ENCODE data around the gene SLC2A6.
"Not testable (repeated sequence)": the region's sequence is repeated elsewhere in the genome, so short reads cannot be mapped to it uniquely, and the experiment has no call there.

SLC2A6 gene

GRCh38 chr9:133460405-133461175, 18.3 kb downstream of the SLC2A6 start:
- no peak for DNase-seq (ENCODE audit: low read depth)

GRCh38 chr9:133459476-133460404, 19.2 kb downstream of the SLC2A6 start, which contains the start of gene CACFD1:
CACFD1 (plus strand) TSS chr9:133459978; CDS start chr9:133460067, 89 bp downstream.
- DNase-seq (ENCODE audit: low read depth): peak; percentile 87

- DNase-seq (ENCODE audit: low read depth): no peak
Observed at GRCh38 chr9:133458643-133459312, 20.1 kb downstream of the SLC2A6 start.

GRCh38 chr9:133457748-133458147, 21.2 kb downstream of the SLC2A6 start:
- no peak for DNase-seq (ENCODE audit: low read depth)

GRCh38 chr9:133457233-133457632, 21.7 kb downstream of the SLC2A6 start:
- no peak for DNase-seq (ENCODE audit: low read depth)

GRCh38 chr9:133456409-133456808, 22.5 kb downstream of the SLC2A6 start:
- DNase-seq (ENCODE audit: low read depth): no peak

GRCh38 chr9:133455936-133456335, 23.0 kb downstream of the SLC2A6 start:
- DNase-seq (ENCODE audit: low read depth): no peak

GRCh38 chr9:133454943-133455673, 23.8 kb downstream of the SLC2A6 start:
- DNase-seq (ENCODE audit: low read depth): no peak

GRCh38 chr9:133454325-133454724, 24.6 kb downstream of the SLC2A6 start:
- no peak for DNase-seq (ENCODE audit: low read depth)

DNA sequence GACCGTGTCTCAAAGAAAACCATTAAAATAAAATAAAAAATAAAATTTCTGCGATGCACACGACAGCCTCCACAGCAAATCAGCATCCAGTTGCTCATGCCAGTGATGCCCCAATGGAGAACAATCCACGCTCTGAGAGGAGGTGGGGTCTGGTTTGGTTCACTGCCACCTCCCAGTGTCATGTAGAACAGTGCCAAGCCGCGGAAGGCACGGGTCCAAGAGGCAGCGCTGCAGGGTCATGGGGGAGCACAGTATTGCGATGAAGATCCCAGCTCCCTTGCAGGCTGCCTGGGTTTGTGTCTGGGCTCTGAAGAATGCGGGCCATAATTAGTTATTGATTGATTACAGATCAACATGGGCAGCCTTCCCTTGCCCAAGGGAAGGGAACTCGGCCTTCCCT, 25.2 kb downstream of the SLC2A6 start:
- no peak for DNase-seq (ENCODE audit: low read depth)

DNA sequence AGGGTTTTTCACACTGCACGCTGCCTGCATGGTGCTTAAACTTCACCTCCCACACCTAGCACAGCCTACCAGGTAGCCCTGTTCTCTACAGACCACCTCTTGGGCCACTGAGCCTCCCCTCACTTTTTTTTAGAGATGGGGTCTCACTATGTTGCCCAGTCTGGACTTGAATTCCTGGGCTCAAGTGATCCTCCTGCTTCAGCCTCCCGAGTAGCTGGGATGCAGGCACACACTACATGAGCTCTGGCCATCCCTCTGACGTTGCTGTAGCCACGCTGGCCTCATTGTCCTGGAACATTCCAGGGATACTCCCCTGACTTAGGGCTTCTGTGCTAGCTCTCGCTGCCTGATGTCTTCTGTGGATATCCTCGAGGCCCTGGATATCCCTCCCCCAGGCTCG, 26.3 kb downstream of the SLC2A6 start:
- no peak for DNase-seq (ENCODE audit: low read depth)

- DNase-seq (ENCODE audit: low read depth): not testable (repeated sequence)
Observed at GRCh38 chr9:133451865-133452264, 27.0 kb downstream of the SLC2A6 start.

DNA sequence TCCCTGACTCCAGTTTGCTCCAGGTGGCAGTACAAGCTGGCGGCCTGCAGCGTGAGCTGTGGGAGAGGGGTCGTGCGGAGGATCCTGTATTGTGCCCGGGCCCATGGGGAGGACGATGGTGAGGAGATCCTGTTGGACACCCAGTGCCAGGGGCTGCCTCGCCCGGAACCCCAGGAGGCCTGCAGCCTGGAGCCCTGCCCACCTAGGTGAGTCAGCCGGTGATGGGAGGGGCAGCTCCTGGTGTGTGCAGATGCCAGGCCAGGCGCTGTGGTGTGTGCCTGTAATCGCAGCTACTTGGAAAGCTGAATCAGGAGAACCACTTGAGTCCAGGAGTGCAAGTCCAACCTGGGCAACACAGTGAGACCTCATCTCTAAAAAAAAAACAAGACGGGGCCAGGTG, 29.1 kb downstream of the SLC2A6 start:
- no peak for DNase-seq (ENCODE audit: low read depth)

DNA sequence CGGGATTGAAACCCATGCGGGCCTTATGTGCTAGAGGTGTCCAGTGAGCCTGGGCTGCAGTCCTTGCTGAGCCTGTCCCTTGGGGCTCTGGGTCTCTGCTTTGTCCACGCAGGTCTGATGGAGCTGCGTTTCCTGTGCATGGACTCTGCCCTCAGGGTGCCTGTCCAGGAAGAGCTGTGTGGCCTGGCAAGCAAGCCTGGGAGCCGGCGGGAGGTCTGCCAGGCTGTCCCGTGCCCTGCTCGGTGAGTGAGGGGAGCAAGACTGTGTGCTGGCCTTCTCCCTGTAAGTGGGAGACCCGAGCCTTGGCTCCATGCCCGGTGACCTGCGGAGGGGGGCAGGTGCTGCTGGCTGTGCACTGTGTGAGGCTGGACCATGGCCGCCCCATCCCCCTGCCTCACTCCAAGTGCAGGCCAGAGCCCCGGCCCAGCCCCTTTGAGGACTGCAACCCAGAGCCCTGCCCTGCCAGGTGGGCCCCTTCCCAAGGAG, 30.4 kb downstream of the SLC2A6 start:
- DNase-seq (ENCODE audit: low read depth): no peak

GRCh38 chr9:133445293-133445969, 33.5 kb downstream of the SLC2A6 start:
- DNase-seq (ENCODE audit: low read depth): no peak

GRCh38 chr9:133443982-133444381, 34.9 kb downstream of the SLC2A6 start:
- DNase-seq (ENCODE audit: low read depth): no peak

DNA sequence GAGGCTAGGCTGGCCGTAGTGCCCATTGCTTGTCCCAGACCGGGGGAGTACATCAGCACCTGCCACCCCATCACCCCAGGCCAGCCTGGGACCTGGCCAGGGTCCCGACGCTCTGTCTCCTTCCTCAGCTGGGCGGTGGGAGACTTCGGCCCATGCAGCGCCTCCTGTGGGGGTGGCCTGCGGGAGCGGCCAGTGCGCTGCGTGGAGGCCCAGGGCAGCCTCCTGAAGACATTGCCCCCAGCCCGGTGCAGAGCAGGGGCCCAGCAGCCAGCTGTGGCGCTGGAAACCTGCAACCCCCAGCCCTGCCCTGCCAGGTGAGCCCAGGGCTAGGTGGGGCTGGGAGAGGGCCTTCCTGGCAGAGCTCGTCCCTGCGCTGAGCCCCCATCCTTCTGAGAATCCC, 35.7 kb downstream of the SLC2A6 start:
- DNase-seq (ENCODE audit: low read depth): no peak

- no peak for DNase-seq (ENCODE audit: low read depth)
Observed at GRCh38 chr9:133441571-133441970, 37.3 kb downstream of the SLC2A6 start.

DNA sequence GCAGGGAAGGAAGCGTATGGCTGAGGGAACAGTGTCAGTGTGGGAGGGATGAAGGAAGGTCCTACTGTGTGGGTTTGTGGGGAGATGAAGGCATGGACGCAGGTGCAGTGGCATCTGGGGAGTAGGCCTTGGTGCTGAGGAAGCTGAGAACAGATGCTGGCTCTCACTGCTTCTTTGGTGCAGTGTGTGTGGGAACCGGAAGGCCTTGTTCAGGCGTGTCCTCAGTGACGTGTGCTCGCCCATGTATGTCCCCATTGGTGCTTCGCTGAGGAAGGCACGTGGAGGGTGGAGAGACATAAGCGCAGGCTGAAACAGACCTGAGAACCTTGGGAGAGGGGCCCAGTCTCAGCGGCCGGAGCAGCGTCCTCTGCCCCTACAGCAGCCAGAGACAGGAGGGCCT, 38.0 kb downstream of the SLC2A6 start:
- no peak for DNase-seq (ENCODE audit: low read depth)

- DNase-seq (ENCODE audit: low read depth): no peak
Observed at GRCh38 chr9:133439337-133439736, 39.6 kb downstream of the SLC2A6 start.
